Endothelial cell of umbilical vein (primary cell): Measurements from ENCODE around the gene SPATA18. TPM values are rescaled to one million over a fixed set of nuclear protein-coding genes. Genes with fewer than 3 reads are reported as not detected.

ENCODE experiments used
- BruUV-seq: library from RNA; stranded (reverse); fragments of 400-500 nt; replicated peaks from 2 replicates; lab custom pipeline; 2021; lab: Mats Ljungman, UMichigan
- CTCF ChIA-PET: fragments of 300-600, 350-600 bp; sonication (Branson Sonifier 250); formaldehyde crosslinking; loops from one replicate; lab custom pipeline; 2021; ENCODE audit warnings: antibody characterized with exemption, inconsistent platforms; lab: Charles Lee
- POLR2A ChIA-PET: fragments of 300-600, 350-600 bp; sonication (Branson Sonifier 250); formaldehyde crosslinking; loops from one replicate; lab custom pipeline; 2021; ENCODE audit warnings: antibody characterized with exemption, inconsistent platforms; lab: Charles Lee
- DNase-seq: peaks from one replicate; pipeline ENCODE4 v3.0.0-alpha.2; 2011; ENCODE audit warnings: low read depth, low spot score
- FAIRE-seq: peaks from 2 replicates; lab custom pipeline; 2011; peaks lifted over from hg19 to GRCh38; lab: Jason Lieb, UNC
- H2AFZ ChIP-seq: 2 replicates; pipeline ENCODE4 v1.6.0; 2012; ENCODE audit warnings: low read depth, low read length, control low read depth, inconsistent platforms
- H3K27ac ChIP-seq: 2 replicates; pipeline ENCODE4 v1.5.1; 2011; ENCODE audit warnings: low read depth, mild to moderate bottlenecking, control low read depth, low read length, moderate library complexity; ENCODE audit not compliant: insufficient read depth
- H3K27me3 ChIP-seq, 2 experiments: 2 replicates each; pipeline versions ENCODE4 v1.6.0 to v1.6.1; 2011; ENCODE audit warnings: low read length in 2 of 2, mixed read lengths in 1 of 2; ENCODE audit not compliant: control insufficient read depth in 2 of 2, insufficient read depth in 2 of 2
- H3K36me3 ChIP-seq, 2 experiments: 2 replicates in 1 of 2; 3 replicates in 1 of 2; pipeline ENCODE4 v1.5.1; 2011; ENCODE audit warnings: low read length in 2 of 2, mild to moderate bottlenecking in 1 of 2, moderate library complexity in 1 of 2; ENCODE audit not compliant: control insufficient read depth in 2 of 2, insufficient read depth in 2 of 2; ENCODE audit errors: extremely low read depth in 1 of 2
- H3K4me1 ChIP-seq: 3 replicates; pipeline ENCODE4 v1.5.1; 2011; ENCODE audit warnings: mild to moderate bottlenecking, low read length; ENCODE audit not compliant: control insufficient read depth, insufficient read depth; ENCODE audit errors: extremely low read depth
- H3K4me2 ChIP-seq: 2 replicates; pipeline ENCODE4 v1.6.1; 2011; ENCODE audit warnings: low read length, control low read depth, mixed read lengths; ENCODE audit not compliant: insufficient read depth
- H3K4me3 ChIP-seq, 3 experiments: fragments of 200-600 bp in 1 of 3; sonication (generic), shearing (Covaris generic) in 1 of 3; replicated peaks in 1 of 3; 2 replicates each; pipeline ENCODE4 v1.5.1; 2011 to 2016; ENCODE audit warnings: control low read depth in 3 of 3, low read length in 3 of 3, mild to moderate bottlenecking in 2 of 3, inconsistent platforms in 1 of 3, low read depth in 1 of 3, moderate library complexity in 1 of 3; ENCODE audit not compliant: insufficient read depth in 1 of 3
- H3K79me2 ChIP-seq: 2 replicates; pipeline ENCODE4 v1.6.0; 2012; ENCODE audit warnings: low read length, inconsistent platforms; ENCODE audit not compliant: control insufficient read depth, insufficient read depth
- H3K9ac ChIP-seq: replicated peaks from 2 replicates; pipeline ENCODE3; 2011; ENCODE audit warnings: low read length, control low read depth; ENCODE audit not compliant: insufficient read depth; ENCODE audit errors: extremely low read depth
- H3K9me1 ChIP-seq: replicated peaks from 3 replicates; pipeline ENCODE4 v1.6.0; 2011; ENCODE audit warnings: mild to moderate bottlenecking, low read length; ENCODE audit not compliant: control insufficient read depth, insufficient read depth; ENCODE audit errors: extremely low read depth
- H3K9me3 ChIP-seq: replicated peaks from 2 replicates; pipeline ENCODE4 v1.5.1; 2012; ENCODE audit warnings: low read length, inconsistent platforms; ENCODE audit not compliant: control insufficient read depth, insufficient read depth
- H4K20me1 ChIP-seq: replicated peaks from 2 replicates; pipeline ENCODE3; 2011; ENCODE audit warnings: mild to moderate bottlenecking, low read length; ENCODE audit not compliant: control insufficient read depth, insufficient read depth; ENCODE audit errors: extremely low read depth
- EZH2 ChIP-seq: IDR thresholded peaks from 2 replicates; pipeline ENCODE4 v1.6.1; 2012; ENCODE audit warnings: borderline replicate concordance, low read depth, mild to moderate bottlenecking, moderate library complexity, low read length, inconsistent platforms; ENCODE audit not compliant: severe bottlenecking
- FOS ChIP-seq: IDR thresholded peaks from 2 replicates; pipeline ENCODE4 v1.6.1; 2011; ENCODE audit warnings: mild to moderate bottlenecking, low read length, moderate library complexity, borderline replicate concordance; ENCODE audit not compliant: insufficient read depth
- GATA2 ChIP-seq: IDR thresholded peaks from 2 replicates; pipeline ENCODE4 v1.7.0; 2011; ENCODE audit warnings: low read depth, mild to moderate bottlenecking, moderate library complexity, mixed read lengths, low read length; ENCODE audit not compliant: insufficient read length, insufficient read depth
- JUN ChIP-seq: IDR thresholded peaks from 2 replicates; pipeline ENCODE4 v1.6.1; 2011; ENCODE audit warnings: borderline replicate concordance, low read depth; ENCODE audit not compliant: insufficient read length, insufficient read depth
- MYC ChIP-seq: IDR thresholded peaks from one replicate; pipeline ENCODE4 v1.6.1; 2011; ENCODE audit warnings: mild to moderate bottlenecking, low read depth, low read length
- POLR2A ChIP-seq: IDR thresholded peaks from 2 replicates; pipeline ENCODE4 v1.6.1; 2012; ENCODE audit warnings: low read depth, mild to moderate bottlenecking, control low read depth, low read length
- POLR2AphosphoS5 ChIP-seq: IDR thresholded peaks from 2 replicates; pipeline ENCODE4 v1.6.1; 2012; ENCODE audit warnings: low read depth, mild to moderate bottlenecking, control low read depth, low read length, moderate library complexity; ENCODE audit not compliant: insufficient read depth
- dilution Hi-C: fragments of 300-500 bp; cut with MboI; formaldehyde crosslinking; loops from one replicate; pipeline ENCODE4 v1.15.0; 2019; ENCODE audit warnings: low sequenced_read_pairs; ENCODE audit not compliant: extremely low pct_ligation_motif_present
- intact Hi-C: fragments of 100-400 bp; cut with micrococcal nuclease; formaldehyde crosslinking; loops from one replicate; pipeline ENCODE4 v1.10.0; 2022
- polyA plus RNA-seq, 4 experiments: library from polyadenylated mRNA; depleted of rRNA in 3 of 4; stranded (reverse) in 3 of 4; unstranded in 1 of 4; fragments of >200 nt; gene quantifications; 2 replicates each; pipeline versions ENCODE4 v1.2.1 to v1.2.3, GENCODE V29; 2011 to 2012; ENCODE audit warnings: missing spikeins in 1 of 4
- total RNA-seq: library from RNA; stranded (reverse); gene quantifications from 2 replicates; pipeline ENCODE4 v1.2.3, GENCODE V29; 2021
- TF ChIP-seq, protein P1 (sequence below), 2 donors: IDR thresholded peaks; 1 replicate in 1 of 2; 2 replicates in 1 of 2; pipeline ENCODE4 v1.5.1; 2011; ENCODE audit warnings: low read length in 2 of 2, mild to moderate bottlenecking in 2 of 2, moderate library complexity in 2 of 2, control low read depth in 1 of 2, inconsistent platforms in 1 of 2, low read depth in 1 of 2; ENCODE audit not compliant: insufficient read depth in 1 of 2; ENCODE audit errors: extremely low read depth in 1 of 2
- TF ChIP-seq, protein P2 (sequence below): IDR thresholded peaks from 2 replicates; pipeline ENCODE4 v1.6.1; 2011; ENCODE audit not compliant: insufficient read depth, insufficient read length

The SPATA18 gene
- total and polyA plus RNA-seq, 2 donors (not counting 3 experiments of a cell fraction or from before 2014, with no cell fraction given) = 2.7 to 4.6 TPM

DNA sequence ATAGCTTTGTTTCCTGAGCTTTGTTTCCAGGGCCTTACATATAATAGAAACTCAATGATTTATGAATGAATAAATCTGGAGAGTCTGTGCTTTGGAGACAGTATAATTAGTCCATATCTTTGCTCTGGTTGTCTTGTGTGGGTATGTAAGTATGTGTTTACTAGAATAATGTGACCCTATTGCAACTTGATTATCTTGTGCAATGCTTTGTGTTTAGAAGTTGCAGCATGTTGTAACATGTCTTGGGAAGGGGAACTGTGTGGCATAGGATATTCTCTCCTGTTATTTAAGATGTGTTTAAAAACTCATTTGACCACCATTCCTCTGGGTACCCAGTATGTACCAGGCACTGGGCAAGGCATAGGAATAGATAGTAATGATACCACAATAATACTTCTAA lies 6.1 kb downstream of the SPATA18 start:
- ChIA-PET POLR2A (no interaction called here), CTCF (no interaction called here)
- Histone ChIP-seq H4K20me1 (no peaks in the 10 kb centered on the region), H3K27me3 (peaks cover 4 to 21% of the 10 kb centered on the region in 2 experiments), H3K4me2 (no peak overlapping the region), H3K36me3 (no peaks in the 10 kb centered on the region), H2AFZ (no peak overlapping the region), H3K4me1 (peaks cover 13% of the 10 kb centered on the region), H3K9ac (no peak overlapping the region), H3K9me3 (no peaks in the 10 kb centered on the region), H3K9me1 (no peaks in the 10 kb centered on the region), H3K4me3 (no peak overlapping the region), H3K27ac (no peak overlapping the region), H3K79me2 (no peaks in the 10 kb centered on the region)
- no peak for TF ChIP-seq FOS
- TF ChIP-seq GATA2 = no peak
- no peak for TF ChIP-seq JUN
- TF ChIP-seq, protein P1, sequence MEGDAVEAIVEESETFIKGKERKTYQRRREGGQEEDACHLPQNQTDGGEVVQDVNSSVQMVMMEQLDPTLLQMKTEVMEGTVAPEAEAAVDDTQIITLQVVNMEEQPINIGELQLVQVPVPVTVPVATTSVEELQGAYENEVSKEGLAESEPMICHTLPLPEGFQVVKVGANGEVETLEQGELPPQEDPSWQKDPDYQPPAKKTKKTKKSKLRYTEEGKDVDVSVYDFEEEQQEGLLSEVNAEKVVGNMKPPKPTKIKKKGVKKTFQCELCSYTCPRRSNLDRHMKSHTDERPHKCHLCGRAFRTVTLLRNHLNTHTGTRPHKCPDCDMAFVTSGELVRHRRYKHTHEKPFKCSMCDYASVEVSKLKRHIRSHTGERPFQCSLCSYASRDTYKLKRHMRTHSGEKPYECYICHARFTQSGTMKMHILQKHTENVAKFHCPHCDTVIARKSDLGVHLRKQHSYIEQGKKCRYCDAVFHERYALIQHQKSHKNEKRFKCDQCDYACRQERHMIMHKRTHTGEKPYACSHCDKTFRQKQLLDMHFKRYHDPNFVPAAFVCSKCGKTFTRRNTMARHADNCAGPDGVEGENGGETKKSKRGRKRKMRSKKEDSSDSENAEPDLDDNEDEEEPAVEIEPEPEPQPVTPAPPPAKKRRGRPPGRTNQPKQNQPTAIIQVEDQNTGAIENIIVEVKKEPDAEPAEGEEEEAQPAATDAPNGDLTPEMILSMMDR (IDR thresholded peaks at IDR 0.05; ENCODE audit: extremely low read depth in 1 of 2, insufficient read depth in 1 of 2, low read depth in 1 of 2, low read length in 2 of 2) = no peak
- no peak for TF ChIP-seq POLR2AphosphoS5
- intact Hi-C loops = no loop called here
- no peak for FAIRE-seq
- no peak for DNase-seq
- no TSS peak for BruUV-seq
- dilution Hi-C loops = no loop called here

DNA sequence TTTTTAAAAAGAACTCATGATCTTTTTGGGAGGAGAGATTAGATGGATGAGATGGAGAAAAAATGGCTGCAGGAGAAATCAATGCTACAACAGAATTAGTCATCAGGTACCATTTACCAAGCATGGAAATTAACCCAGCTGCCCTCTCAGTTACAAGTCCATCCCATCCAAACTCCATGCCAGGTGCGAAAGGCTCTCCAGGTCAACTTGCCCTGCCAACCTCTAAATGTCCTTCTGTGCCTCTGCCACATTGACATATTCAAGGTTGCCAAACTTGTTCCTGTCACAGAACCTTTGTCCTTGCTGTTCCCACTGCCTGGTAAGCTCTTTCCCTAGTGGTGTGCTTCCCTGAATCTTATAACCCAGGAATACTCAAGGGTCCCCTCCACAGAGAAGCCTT lies 7.2 kb downstream of the SPATA18 start:
- TF ChIP-seq POLR2A = no peak
- no peak for TF ChIP-seq MYC
- TF ChIP-seq, protein P1 (IDR thresholded peaks at IDR 0.05; ENCODE audit: extremely low read depth in 1 of 2, insufficient read depth in 1 of 2, low read depth in 1 of 2, low read length in 2 of 2) = no peak
- no peak for TF ChIP-seq POLR2AphosphoS5
- TF ChIP-seq EZH2 = no peak
- no peak for TF ChIP-seq GATA2
- TF ChIP-seq, protein P2, sequence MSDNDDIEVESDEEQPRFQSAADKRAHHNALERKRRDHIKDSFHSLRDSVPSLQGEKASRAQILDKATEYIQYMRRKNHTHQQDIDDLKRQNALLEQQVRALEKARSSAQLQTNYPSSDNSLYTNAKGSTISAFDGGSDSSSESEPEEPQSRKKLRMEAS = no peak
- TF ChIP-seq JUN = no peak
- TF ChIP-seq FOS = no peak
- BruUV-seq = no TSS peak
- Histone ChIP-seq H3K9ac (no peak overlapping the region), H3K9me3 (no peaks in the 10 kb centered on the region), H2AFZ (no peak overlapping the region), H3K4me2 (no peak overlapping the region), H3K9me1 (no peaks in the 10 kb centered on the region), H3K4me1 (peaks cover 10% of the 10 kb centered on the region), H3K27ac (no peak overlapping the region), H3K27me3 (peaks cover 5 to 11% of the 10 kb centered on the region in 2 experiments), H4K20me1 (no peaks in the 10 kb centered on the region), H3K36me3 (no peaks in the 10 kb centered on the region), H3K4me3 (no peak overlapping the region), H3K79me2 (no peaks in the 10 kb centered on the region)
- no peak for DNase-seq
- ChIA-PET POLR2A (no interaction called here), CTCF (no interaction called here)
- intact Hi-C loops (no loop called here), dilution Hi-C loops (no loop called here)
- no peak for FAIRE-seq
